ENCODE data around the gene KCNK3.

Gene KCNK3

DNA sequence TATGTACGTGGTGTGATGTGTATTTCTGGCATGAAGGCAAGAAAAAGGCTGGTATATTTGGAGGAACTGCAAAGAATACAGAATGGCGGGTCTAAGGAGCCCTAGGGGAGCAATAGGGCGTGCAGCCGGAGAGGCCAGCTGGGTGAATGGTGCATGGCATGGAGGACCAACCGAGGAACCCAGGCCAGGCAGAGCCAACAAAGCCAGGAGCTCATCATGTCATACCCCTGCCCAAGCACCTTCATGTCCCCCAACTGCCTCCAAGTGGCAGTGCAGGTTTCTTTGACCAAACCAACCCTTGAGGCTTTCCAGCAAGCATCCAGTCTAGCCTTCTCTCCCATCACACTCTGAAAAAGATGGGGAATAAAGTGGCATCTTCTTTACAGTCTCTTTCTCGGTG lies 8.9 kb upstream of the KCNK3 start:
- no peak for DNase-seq
- H3K4me1 ChIP-seq (ENCODE audit: low read length): no peaks in the 10 kb centered on the region
- H3F3A ChIP-seq (ENCODE audit: insufficient read depth, low read length): no peaks in the 10 kb centered on the region
- peaks cover 78% of the 10 kb centered on the region for H3K27me3 ChIP-seq (replicated peaks; ENCODE audit: insufficient read depth, low read length)
- TF ChIP-seq EZH2 (optimal IDR thresholded peaks at IDR 0.05; ENCODE audit: low read depth, low read length) (no peak), EZH2phosphoT487 (IDR thresholded peaks at IDR 0.05; ENCODE audit: low read length) (no peak)
- TF ChIP-seq, protein P1, sequence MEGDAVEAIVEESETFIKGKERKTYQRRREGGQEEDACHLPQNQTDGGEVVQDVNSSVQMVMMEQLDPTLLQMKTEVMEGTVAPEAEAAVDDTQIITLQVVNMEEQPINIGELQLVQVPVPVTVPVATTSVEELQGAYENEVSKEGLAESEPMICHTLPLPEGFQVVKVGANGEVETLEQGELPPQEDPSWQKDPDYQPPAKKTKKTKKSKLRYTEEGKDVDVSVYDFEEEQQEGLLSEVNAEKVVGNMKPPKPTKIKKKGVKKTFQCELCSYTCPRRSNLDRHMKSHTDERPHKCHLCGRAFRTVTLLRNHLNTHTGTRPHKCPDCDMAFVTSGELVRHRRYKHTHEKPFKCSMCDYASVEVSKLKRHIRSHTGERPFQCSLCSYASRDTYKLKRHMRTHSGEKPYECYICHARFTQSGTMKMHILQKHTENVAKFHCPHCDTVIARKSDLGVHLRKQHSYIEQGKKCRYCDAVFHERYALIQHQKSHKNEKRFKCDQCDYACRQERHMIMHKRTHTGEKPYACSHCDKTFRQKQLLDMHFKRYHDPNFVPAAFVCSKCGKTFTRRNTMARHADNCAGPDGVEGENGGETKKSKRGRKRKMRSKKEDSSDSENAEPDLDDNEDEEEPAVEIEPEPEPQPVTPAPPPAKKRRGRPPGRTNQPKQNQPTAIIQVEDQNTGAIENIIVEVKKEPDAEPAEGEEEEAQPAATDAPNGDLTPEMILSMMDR (IDR thresholded peaks at IDR 0.05; ENCODE audit: low read length): no peak
- H3K9ac ChIP-seq (ENCODE audit: low read length): no peak overlapping the region
- no peaks in the 10 kb centered on the region for H3K9me2 ChIP-seq (replicated peaks; ENCODE audit: insufficient read depth, low read length)
- H3K36me3 ChIP-seq (replicated peaks; ENCODE audit: insufficient read depth, low read length): no peaks in the 10 kb centered on the region
- no peak overlapping the region for H2AFZ ChIP-seq (ENCODE audit: low read length)
- H3K79me2 ChIP-seq (ENCODE audit: low read length): no peaks in the 10 kb centered on the region
- no peaks in the 10 kb centered on the region for H4K20me1 ChIP-seq (ENCODE audit: insufficient read depth, low read length)
- H3K9me3 ChIP-seq (replicated peaks; ENCODE audit: insufficient read depth, low read length): no peaks in the 10 kb centered on the region
- H3K4me3 ChIP-seq (ENCODE audit: low read length): no peak overlapping the region
- H3K4me2 ChIP-seq (ENCODE audit: low read depth, low read length): no peak overlapping the region
- H3K27ac ChIP-seq (ENCODE audit: low read length): no peak overlapping the region

GRCh38 chr2:26685341-26685740 lies 7.2 kb upstream of the KCNK3 start:
- H3K4me1 ChIP-seq (ENCODE audit: low read length): no peaks in the 10 kb centered on the region
- no peak overlapping the region for H3K9ac ChIP-seq (ENCODE audit: low read length)
- TF ChIP-seq EZH2 (optimal IDR thresholded peaks at IDR 0.05; ENCODE audit: low read depth, low read length) (no peak), EZH2phosphoT487 (IDR thresholded peaks at IDR 0.05; ENCODE audit: low read length) (no peak)
- TF ChIP-seq, protein P1 (IDR thresholded peaks at IDR 0.05; ENCODE audit: low read length): no peak
- DNase-seq: no peak
- no peaks in the 10 kb centered on the region for H4K20me1 ChIP-seq (ENCODE audit: insufficient read depth, low read length)
- no peak overlapping the region for H3K27ac ChIP-seq (ENCODE audit: low read length)
- no peak overlapping the region for H3K4me2 ChIP-seq (ENCODE audit: low read depth, low read length)
- peaks cover 64% of the 10 kb centered on the region for H3K27me3 ChIP-seq (replicated peaks; ENCODE audit: insufficient read depth, low read length)
- H2AFZ ChIP-seq (ENCODE audit: low read length): no peak overlapping the region
- H3K79me2 ChIP-seq (ENCODE audit: low read length): no peaks in the 10 kb centered on the region
- H3F3A ChIP-seq (ENCODE audit: insufficient read depth, low read length): no peaks in the 10 kb centered on the region
- no peak overlapping the region for H3K4me3 ChIP-seq (ENCODE audit: low read length)
- no peaks in the 10 kb centered on the region for H3K36me3 ChIP-seq (replicated peaks; ENCODE audit: insufficient read depth, low read length)
- no peaks in the 10 kb centered on the region for H3K9me3 ChIP-seq (replicated peaks; ENCODE audit: insufficient read depth, low read length)
- no peaks in the 10 kb centered on the region for H3K9me2 ChIP-seq (replicated peaks; ENCODE audit: insufficient read depth, low read length)

DNA sequence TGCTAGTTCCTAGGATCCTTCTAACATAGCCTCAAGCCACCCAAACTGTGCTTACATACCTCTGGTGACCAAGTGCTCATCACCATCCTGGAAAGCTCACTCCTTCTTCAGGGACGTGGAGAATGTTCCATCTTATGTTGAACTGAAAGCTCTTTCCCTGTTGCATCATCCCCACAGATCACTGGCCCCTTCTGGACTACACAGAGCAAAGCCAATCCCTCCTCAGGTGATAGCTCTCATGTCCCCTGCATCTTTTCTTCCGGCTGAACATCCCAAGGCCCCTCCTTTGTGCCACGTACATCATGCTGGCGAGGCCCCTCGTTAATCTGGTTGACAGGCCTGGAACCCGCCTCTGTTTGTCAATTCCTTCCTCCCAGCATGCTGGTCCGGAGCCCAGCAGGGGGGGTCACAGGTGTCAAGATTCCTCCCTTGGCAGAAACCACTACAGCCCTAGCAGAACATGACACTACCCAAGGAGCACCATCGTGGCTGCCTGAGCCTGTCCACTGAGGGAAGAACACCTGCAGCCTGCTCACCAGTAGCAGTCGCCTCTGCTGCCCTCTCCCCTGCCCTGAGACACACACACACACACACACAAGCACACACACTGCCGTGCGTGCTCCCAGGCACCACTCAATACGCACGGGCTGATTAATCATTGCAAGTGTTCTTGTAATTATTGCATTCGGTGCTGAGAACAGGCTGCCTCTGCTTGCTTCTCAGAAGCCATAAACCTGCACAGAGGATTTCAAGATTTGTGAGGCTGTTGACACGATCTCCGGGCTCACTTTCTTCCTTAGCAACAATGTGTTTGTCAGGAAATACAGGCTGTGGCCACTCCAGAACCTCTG lies 6.3 kb upstream of the KCNK3 start:
- Histone ChIP-seq H3F3A (ENCODE audit: insufficient read depth, low read length) (no peaks in the 10 kb centered on the region), H3K79me2 (ENCODE audit: low read length) (no peaks in the 10 kb centered on the region), H3K4me3 (ENCODE audit: low read length) (no peak overlapping the region), H2AFZ (ENCODE audit: low read length) (no peak overlapping the region), H3K4me1 (ENCODE audit: low read length) (no peaks in the 10 kb centered on the region), H3K9ac (ENCODE audit: low read length) (no peak overlapping the region), H3K27ac (ENCODE audit: low read length) (no peak overlapping the region), H3K4me2 (ENCODE audit: low read depth, low read length) (no peak overlapping the region), H4K20me1 (ENCODE audit: insufficient read depth, low read length) (no peaks in the 10 kb centered on the region), H3K27me3 (replicated peaks; ENCODE audit: insufficient read depth, low read length) (peaks cover 60% of the 10 kb centered on the region), H3K36me3 (replicated peaks; ENCODE audit: insufficient read depth, low read length) (no peaks in the 10 kb centered on the region), H3K9me3 (replicated peaks; ENCODE audit: insufficient read depth, low read length) (no peaks in the 10 kb centered on the region), H3K9me2 (replicated peaks; ENCODE audit: insufficient read depth, low read length) (no peaks in the 10 kb centered on the region)
- DNase-seq: no peak
- TF ChIP-seq EZH2 (optimal IDR thresholded peaks at IDR 0.05; ENCODE audit: low read depth, low read length): no peak
- TF ChIP-seq, protein P1 (IDR thresholded peaks at IDR 0.05; ENCODE audit: low read length): no peak
- TF ChIP-seq EZH2phosphoT487 (IDR thresholded peaks at IDR 0.05; ENCODE audit: low read length): no peak
